Panc1 (cell line): Measurements from ENCODE around the gene TSHZ1.

ENCODE experiments used
- CTCF ChIP-seq: fragments of 450-650 bp; IDR thresholded peaks from 2 replicates; pipeline ENCODE4 v1.5.1; 2017; ENCODE audit warnings: mild to moderate bottlenecking
- POLR2AphosphoS5 ChIP-seq: IDR thresholded peaks from 2 replicates; pipeline ENCODE4 v1.6.1; 2012; ENCODE audit warnings: mild to moderate bottlenecking, low read depth, low read length, moderate library complexity
- SIN3A ChIP-seq: IDR thresholded peaks from 2 replicates; pipeline ENCODE4 v1.6.1; 2012; ENCODE audit warnings: low read depth, mild to moderate bottlenecking, low read length, moderate library complexity, borderline replicate concordance; ENCODE audit not compliant: insufficient read depth
- TCF7L2 ChIP-seq: IDR thresholded peaks from 2 replicates; pipeline ENCODE4 v1.6.1; 2011; ENCODE audit warnings: mild to moderate bottlenecking, low read depth, low read length, inconsistent platforms
- TF ChIP-seq, protein P1 (sequence below), 2 experiments: IDR thresholded peaks; 2 replicates each; pipeline ENCODE4 v1.6.1; 2011 to 2012; ENCODE audit warnings: low read depth in 2 of 2, control low read depth in 1 of 2, low read length in 1 of 2, mild to moderate bottlenecking in 1 of 2, moderate library complexity in 1 of 2; ENCODE audit not compliant: insufficient read depth in 1 of 2

- TF ChIP-seq CTCF: no peak
- no peak for TF ChIP-seq POLR2AphosphoS5
- no peak for TF ChIP-seq SIN3A
- TF ChIP-seq, protein P1, sequence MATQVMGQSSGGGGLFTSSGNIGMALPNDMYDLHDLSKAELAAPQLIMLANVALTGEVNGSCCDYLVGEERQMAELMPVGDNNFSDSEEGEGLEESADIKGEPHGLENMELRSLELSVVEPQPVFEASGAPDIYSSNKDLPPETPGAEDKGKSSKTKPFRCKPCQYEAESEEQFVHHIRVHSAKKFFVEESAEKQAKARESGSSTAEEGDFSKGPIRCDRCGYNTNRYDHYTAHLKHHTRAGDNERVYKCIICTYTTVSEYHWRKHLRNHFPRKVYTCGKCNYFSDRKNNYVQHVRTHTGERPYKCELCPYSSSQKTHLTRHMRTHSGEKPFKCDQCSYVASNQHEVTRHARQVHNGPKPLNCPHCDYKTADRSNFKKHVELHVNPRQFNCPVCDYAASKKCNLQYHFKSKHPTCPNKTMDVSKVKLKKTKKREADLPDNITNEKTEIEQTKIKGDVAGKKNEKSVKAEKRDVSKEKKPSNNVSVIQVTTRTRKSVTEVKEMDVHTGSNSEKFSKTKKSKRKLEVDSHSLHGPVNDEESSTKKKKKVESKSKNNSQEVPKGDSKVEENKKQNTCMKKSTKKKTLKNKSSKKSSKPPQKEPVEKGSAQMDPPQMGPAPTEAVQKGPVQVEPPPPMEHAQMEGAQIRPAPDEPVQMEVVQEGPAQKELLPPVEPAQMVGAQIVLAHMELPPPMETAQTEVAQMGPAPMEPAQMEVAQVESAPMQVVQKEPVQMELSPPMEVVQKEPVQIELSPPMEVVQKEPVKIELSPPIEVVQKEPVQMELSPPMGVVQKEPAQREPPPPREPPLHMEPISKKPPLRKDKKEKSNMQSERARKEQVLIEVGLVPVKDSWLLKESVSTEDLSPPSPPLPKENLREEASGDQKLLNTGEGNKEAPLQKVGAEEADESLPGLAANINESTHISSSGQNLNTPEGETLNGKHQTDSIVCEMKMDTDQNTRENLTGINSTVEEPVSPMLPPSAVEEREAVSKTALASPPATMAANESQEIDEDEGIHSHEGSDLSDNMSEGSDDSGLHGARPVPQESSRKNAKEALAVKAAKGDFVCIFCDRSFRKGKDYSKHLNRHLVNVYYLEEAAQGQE (IDR thresholded peaks at IDR 0.05; ENCODE audit: insufficient read depth in 1 of 2, low read depth in 2 of 2, low read length in 1 of 2): no peak
- no peak for TF ChIP-seq TCF7L2
Observed at GRCh38 chr18:75336767-75337166, 126.2 kb downstream of the TSHZ1 start.
